Neutrophil (primary cell): ENCODE data around the gene RPL7A.

Experiments used
- H3K27ac ChIP-seq: fragments of 200-600 bp; sonication (generic); 2 replicates; pipeline ENCODE4 v1.5.1; 2016; ENCODE audit warnings: mild to moderate bottlenecking, moderate library complexity
- H3K27me3 ChIP-seq: fragments of 200-600 bp; sonication (generic); 2 replicates; pipeline ENCODE4 v1.6.0; 2016; ENCODE audit warnings: mild to moderate bottlenecking
- H3K36me3 ChIP-seq: fragments of 200-600 bp; sonication (generic); 2 replicates; pipeline ENCODE4 v1.5.1; 2017
- H3K4me1 ChIP-seq, 2 experiments: fragments of 200-600 bp in 1 of 2; sonication (generic) in 1 of 2; 1 replicate in 1 of 2; 2 replicates in 1 of 2; pipeline versions ENCODE4 v1.5.1 to v1.6.1; 2013 to 2016; ENCODE audit warnings: low read depth in 1 of 2, low read length in 1 of 2, mild to moderate bottlenecking in 1 of 2, moderate library complexity in 1 of 2; ENCODE audit not compliant: control insufficient read depth in 1 of 2, insufficient read depth in 1 of 2
- H3K4me3 ChIP-seq, 2 experiments: fragments of 200-600 bp in 1 of 2; sonication (generic) in 1 of 2; 1 replicate in 1 of 2; 2 replicates in 1 of 2; pipeline ENCODE4 v1.5.1; 2013 to 2016; ENCODE audit warnings: low read depth in 1 of 2, low read length in 1 of 2, mild to moderate bottlenecking in 1 of 2, moderate library complexity in 1 of 2
- H3K9me3 ChIP-seq: fragments of 200-600 bp; sonication (generic); 2 replicates; pipeline ENCODE4 v1.5.1; 2016
- TF ChIP-seq, protein P1 (sequence below): fragments of 200-600 bp; sonication (generic); IDR thresholded peaks from 2 replicates; pipeline ENCODE4 v1.5.1; 2016; ENCODE audit warnings: antibody characterized with exemption

RPL7A gene

DNA sequence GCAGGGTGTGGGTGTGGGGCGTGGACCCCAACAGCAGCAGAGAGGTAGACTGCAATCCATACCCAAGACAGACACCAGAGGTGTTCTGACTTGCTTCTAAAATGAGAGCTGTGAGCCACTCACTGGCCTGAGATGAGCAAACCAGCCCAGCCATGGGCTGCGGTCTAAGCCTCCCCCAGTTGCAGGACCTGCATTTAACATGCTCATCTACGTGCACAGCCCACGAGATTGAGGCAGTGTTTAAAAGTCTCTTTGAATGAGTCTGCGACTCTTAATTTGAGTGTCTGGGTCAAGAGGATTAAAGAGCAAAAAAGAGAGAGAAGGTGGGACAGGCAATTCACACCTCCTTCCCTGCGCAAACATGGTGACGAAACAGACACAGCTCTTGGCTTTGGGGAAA is 21.9 kb downstream of the RPL7A start:
- no peak overlapping the region for H3K27ac ChIP-seq

DNA sequence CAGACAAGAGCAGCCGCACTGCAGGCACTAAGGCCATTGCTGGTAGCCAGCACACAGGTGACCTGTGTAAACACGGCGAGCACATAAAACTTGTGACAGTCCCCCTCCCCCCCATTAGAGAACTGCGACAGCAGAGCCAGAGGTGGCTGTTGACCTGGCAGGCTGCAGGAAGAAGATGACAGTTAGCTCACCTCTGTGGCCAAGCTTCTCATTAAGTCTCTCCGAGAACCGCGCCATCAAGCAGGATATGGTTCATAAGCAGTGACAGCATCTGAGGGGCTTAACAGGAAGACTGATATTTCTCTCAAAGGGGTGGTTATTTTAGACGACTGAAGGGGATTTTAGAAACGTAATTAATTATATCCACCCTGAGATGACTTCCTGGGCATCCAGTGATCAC is 22.7 kb downstream of the RPL7A start:
- no peaks in the 10 kb centered on the region for H3K9me3 ChIP-seq
- H3K4me1 ChIP-seq, result peaks cover 26 to 32% of the 10 kb centered on the region in 2 experiments
- TF ChIP-seq, protein P1, sequence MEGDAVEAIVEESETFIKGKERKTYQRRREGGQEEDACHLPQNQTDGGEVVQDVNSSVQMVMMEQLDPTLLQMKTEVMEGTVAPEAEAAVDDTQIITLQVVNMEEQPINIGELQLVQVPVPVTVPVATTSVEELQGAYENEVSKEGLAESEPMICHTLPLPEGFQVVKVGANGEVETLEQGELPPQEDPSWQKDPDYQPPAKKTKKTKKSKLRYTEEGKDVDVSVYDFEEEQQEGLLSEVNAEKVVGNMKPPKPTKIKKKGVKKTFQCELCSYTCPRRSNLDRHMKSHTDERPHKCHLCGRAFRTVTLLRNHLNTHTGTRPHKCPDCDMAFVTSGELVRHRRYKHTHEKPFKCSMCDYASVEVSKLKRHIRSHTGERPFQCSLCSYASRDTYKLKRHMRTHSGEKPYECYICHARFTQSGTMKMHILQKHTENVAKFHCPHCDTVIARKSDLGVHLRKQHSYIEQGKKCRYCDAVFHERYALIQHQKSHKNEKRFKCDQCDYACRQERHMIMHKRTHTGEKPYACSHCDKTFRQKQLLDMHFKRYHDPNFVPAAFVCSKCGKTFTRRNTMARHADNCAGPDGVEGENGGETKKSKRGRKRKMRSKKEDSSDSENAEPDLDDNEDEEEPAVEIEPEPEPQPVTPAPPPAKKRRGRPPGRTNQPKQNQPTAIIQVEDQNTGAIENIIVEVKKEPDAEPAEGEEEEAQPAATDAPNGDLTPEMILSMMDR, result no peak
- peaks cover 31% of the 10 kb centered on the region for H3K36me3 ChIP-seq
- peak overlapping the region; percentile 6 for H3K27ac ChIP-seq
- H3K4me3 ChIP-seq, result no peak overlapping the region
- no peaks in the 10 kb centered on the region for H3K27me3 ChIP-seq

More for the DNA sequence above, 21.9 kb downstream of the RPL7A start:
- no peak overlapping the region for H3K4me3 ChIP-seq
- H3K27me3 ChIP-seq, result no peaks in the 10 kb centered on the region
- H3K9me3 ChIP-seq, result no peaks in the 10 kb centered on the region
- H3K36me3 ChIP-seq, result peaks cover 39% of the 10 kb centered on the region
- TF ChIP-seq, protein P1, result no peak
- H3K4me1 ChIP-seq, result peaks cover 20 to 27% of the 10 kb centered on the region in 2 experiments

- H3K27ac ChIP-seq, result peak overlapping the region; percentile 6
- peaks cover 28 to 32% of the 10 kb centered on the region in 2 experiments for H3K4me1 ChIP-seq
- H3K4me3 ChIP-seq, result no peak overlapping the region
- peaks cover 25% of the 10 kb centered on the region for H3K36me3 ChIP-seq
- no peaks in the 10 kb centered on the region for H3K27me3 ChIP-seq
- TF ChIP-seq, protein P1, result no peak
- no peaks in the 10 kb centered on the region for H3K9me3 ChIP-seq
Observed at GRCh38 chr9:133371261-133371711, 23.3 kb downstream of the RPL7A start.

DNA sequence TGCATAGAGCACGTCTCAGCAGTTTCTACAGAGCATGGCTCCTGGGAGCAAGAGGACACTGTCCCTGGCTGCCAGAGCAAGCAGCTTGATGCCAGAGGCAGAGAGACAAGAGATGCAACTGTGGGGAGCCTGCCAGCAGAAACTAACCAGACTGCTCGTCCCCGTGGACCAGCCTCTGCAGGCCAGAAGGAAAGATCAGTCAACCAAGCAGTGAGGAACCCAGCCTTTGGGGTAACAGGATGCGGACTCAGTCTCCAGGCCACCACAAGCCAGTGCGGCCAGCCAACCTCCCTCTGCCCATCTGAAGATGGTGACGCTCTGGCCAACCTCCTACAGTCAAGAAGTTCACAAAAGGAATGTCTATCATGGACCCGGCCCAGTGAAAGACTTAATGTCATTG is 24.1 kb downstream of the RPL7A start:
- Histone ChIP-seq H3K9me3 (no peaks in the 10 kb centered on the region), H3K4me1 (peaks cover 34 to 37% of the 10 kb centered on the region in 2 experiments), H3K27me3 (no peaks in the 10 kb centered on the region), H3K27ac (no peak overlapping the region), H3K36me3 (peaks cover 17% of the 10 kb centered on the region), H3K4me3 (no peak overlapping the region)
- TF ChIP-seq, protein P1, result no peak

DNA sequence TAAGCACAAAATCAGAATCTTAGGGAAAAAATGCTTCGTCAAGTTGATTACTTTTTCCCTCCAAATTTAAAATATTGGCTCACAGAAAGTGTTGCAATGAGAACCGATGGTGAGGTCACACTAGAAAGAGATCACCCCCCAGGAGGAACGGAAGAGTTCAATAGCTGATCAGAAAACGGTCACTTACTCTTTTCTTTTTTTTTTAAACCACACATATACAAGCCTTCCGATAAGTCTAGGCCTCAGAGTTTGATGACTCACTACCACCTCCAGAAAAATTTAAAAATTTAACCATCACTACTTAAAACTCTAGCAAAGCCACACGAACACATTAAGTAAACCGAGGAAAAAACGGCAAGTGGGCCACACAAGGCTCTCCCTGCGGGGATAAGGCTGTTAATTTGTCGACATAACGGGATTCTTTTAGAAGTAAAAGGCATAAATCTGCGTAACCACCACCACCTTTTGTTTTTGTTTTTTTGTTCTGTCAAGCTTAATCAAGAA is 26.6 kb downstream of the RPL7A start:
- Histone ChIP-seq H3K27me3 (no peaks in the 10 kb centered on the region), H3K27ac (peak overlapping the region; percentile 95), H3K36me3 (peaks cover 7% of the 10 kb centered on the region), H3K4me3 (peak overlapping the region; percentile 75 to 89), H3K4me1 (peaks cover 42 to 46% of the 10 kb centered on the region in 2 experiments), H3K9me3 (no peaks in the 10 kb centered on the region)
- TF ChIP-seq, protein P1, result no peak
